SIG-M5 (cell line): Measurements from ENCODE around the gene ATXN1.
"Not testable (repeated sequence)": the region's sequence is repeated elsewhere in the genome, so short reads cannot be mapped to it uniquely, and the experiment has no call there.

ENCODE experiments used
- DNase-seq: peaks from one replicate; lab custom pipeline; 2025; lab: John Stamatoyannopoulos, UW

ATXN1 gene

GRCh38 chr6:16720861-16721260 is 40.4 kb downstream of the ATXN1 start:
- DNase-seq = no peak

GRCh38 chr6:16719488-16719887 is 41.8 kb downstream of the ATXN1 start:
- DNase-seq = no peak

- no peak for DNase-seq
These were observed 42.9 kb downstream of the ATXN1 start for GRCh38 chr6:16718356-16718755.

GRCh38 chr6:16717275-16717942 is 43.9 kb downstream of the ATXN1 start:
- DNase-seq = no peak

GRCh38 chr6:16716321-16716858 is 44.9 kb downstream of the ATXN1 start:
- no peak for DNase-seq

GRCh38 chr6:16713597-16713996 is 47.7 kb downstream of the ATXN1 start:
- DNase-seq = no peak

GRCh38 chr6:16712931-16713484 is 48.3 kb downstream of the ATXN1 start:
- peak; percentile 85 for DNase-seq

GRCh38 chr6:16712255-16712930 is 48.9 kb downstream of the ATXN1 start:
- no peak for DNase-seq

- DNase-seq = no peak
These were observed 49.6 kb downstream of the ATXN1 start for GRCh38 chr6:16711546-16712254.

GRCh38 chr6:16706911-16707783 is 54.1 kb downstream of the ATXN1 start:
- DNase-seq = no peak

GRCh38 chr6:16706491-16706890 is 54.8 kb downstream of the ATXN1 start:
- not testable (repeated sequence) for DNase-seq

- DNase-seq = no peak
These were observed 55.2 kb downstream of the ATXN1 start for GRCh38 chr6:16706029-16706428.

GRCh38 chr6:16705081-16705993 is 55.9 kb downstream of the ATXN1 start:
- no peak for DNase-seq

GRCh38 chr6:16704401-16705045 is 56.7 kb downstream of the ATXN1 start:
- DNase-seq = no peak

GRCh38 chr6:16702627-16703378 is 58.5 kb downstream of the ATXN1 start:
- not testable (repeated sequence) for DNase-seq

- no peak for DNase-seq
These were observed 60.4 kb downstream of the ATXN1 start for GRCh38 chr6:16700916-16701234.

GRCh38 chr6:16700202-16700915 is 60.9 kb downstream of the ATXN1 start:
- no peak for DNase-seq

- DNase-seq = no peak
These were observed 62.0 kb downstream of the ATXN1 start for GRCh38 chr6:16698997-16699868.
